H9 (cell line): ENCODE results near the gene ZNF618. TPM values are rescaled to one million over a fixed set of nuclear protein-coding genes. Genes with fewer than 3 reads are reported as not detected.

Source experiments
- DNase-seq: peaks from one replicate; pipeline ENCODE4 v3.0.0-alpha.2; 2017
- H2AFZ ChIP-seq: one replicate; pipeline ENCODE4 v1.6.1; 2013; ENCODE audit warnings: mild to moderate bottlenecking, low read length, control low read depth, moderate library complexity
- H2AK5ac ChIP-seq: 2 replicates; pipeline ENCODE4 v1.6.1; 2013; ENCODE audit warnings: low read length, control low read depth, mixed read lengths; ENCODE audit not compliant: insufficient read length
- H2BK120ac ChIP-seq: one replicate; pipeline ENCODE4 v1.6.1; 2013; ENCODE audit warnings: low read depth, mild to moderate bottlenecking, low read length, control low read depth, inconsistent platforms; ENCODE audit not compliant: poor library complexity, severe bottlenecking
- H2BK12ac ChIP-seq: 2 replicates; pipeline ENCODE4 v1.6.1; 2013; ENCODE audit warnings: low read length, control low read depth, mixed read lengths, low read depth; ENCODE audit not compliant: insufficient read length
- H2BK15ac ChIP-seq: 2 replicates; pipeline ENCODE4 v1.6.1; 2013; ENCODE audit warnings: low read depth, low read length, control low read depth
- H2BK20ac ChIP-seq: one replicate; pipeline ENCODE4 v1.6.1; 2013; ENCODE audit warnings: low read depth, mild to moderate bottlenecking, low read length, control low read depth, inconsistent platforms; ENCODE audit not compliant: poor library complexity, severe bottlenecking
- H2BK5ac ChIP-seq: 2 replicates; pipeline ENCODE4 v1.6.1; 2013; ENCODE audit warnings: low read length, control low read depth, mixed read lengths; ENCODE audit not compliant: insufficient read length
- H3K14ac ChIP-seq: 2 replicates; pipeline ENCODE4 v1.6.1; 2013; ENCODE audit warnings: low read length, control low read depth; ENCODE audit not compliant: insufficient read depth
- H3K18ac ChIP-seq: 2 replicates; pipeline ENCODE4 v1.6.1; 2013; ENCODE audit warnings: low read depth, mild to moderate bottlenecking, mixed read lengths, low read length, control low read depth; ENCODE audit not compliant: insufficient read length
- H3K23ac ChIP-seq: 2 replicates; pipeline ENCODE4 v1.6.1; 2013; ENCODE audit warnings: low read length, control low read depth, mixed read lengths, low read depth; ENCODE audit not compliant: insufficient read length
- H3K23me2 ChIP-seq: 2 replicates; pipeline ENCODE4 v1.6.1; 2013; ENCODE audit warnings: low read depth, mild to moderate bottlenecking, mixed read lengths, low read length, control low read depth; ENCODE audit not compliant: insufficient read length, poor library complexity, severe bottlenecking
- H3K27ac ChIP-seq: 2 replicates; pipeline ENCODE4 v1.5.1; 2013; ENCODE audit warnings: low read length, control low read depth, mixed read lengths, low read depth; ENCODE audit not compliant: insufficient read length
- H3K27me3 ChIP-seq: 2 replicates; pipeline ENCODE4 v1.6.1; 2013; ENCODE audit warnings: low read length, control low read depth, inconsistent platforms; ENCODE audit not compliant: insufficient read depth
- H3K4ac ChIP-seq: 2 replicates; pipeline ENCODE4 v1.6.1; 2013; ENCODE audit warnings: low read depth, mild to moderate bottlenecking, control low read depth, inconsistent platforms, low read length, moderate library complexity
- H3K4me1 ChIP-seq: 2 replicates; pipeline ENCODE4 v1.6.1; 2013; ENCODE audit warnings: low read length, control low read depth, inconsistent platforms; ENCODE audit not compliant: insufficient read depth
- H3K4me2 ChIP-seq: 2 replicates; pipeline ENCODE4 v1.6.1; 2013; ENCODE audit warnings: low read length, control low read depth, mixed read lengths; ENCODE audit not compliant: insufficient read length, insufficient read depth
- H3K56ac ChIP-seq: 2 replicates; pipeline ENCODE4 v1.6.1; 2013; ENCODE audit warnings: low read depth, mild to moderate bottlenecking, mixed read lengths, low read length, control low read depth; ENCODE audit not compliant: insufficient read length
- H3K79me1 ChIP-seq: 2 replicates; pipeline ENCODE4 v1.6.1; 2013; ENCODE audit warnings: low read depth, mild to moderate bottlenecking, moderate library complexity, low read length, control low read depth, inconsistent platforms; ENCODE audit not compliant: insufficient read depth, poor library complexity, severe bottlenecking
- H3K79me2 ChIP-seq: 2 replicates; pipeline ENCODE4 v1.6.1; 2013; ENCODE audit warnings: low read length, control low read depth, inconsistent platforms; ENCODE audit not compliant: insufficient read depth
- H3K9ac ChIP-seq: 2 replicates; pipeline ENCODE4 v1.6.1; 2013; ENCODE audit warnings: low read length, control low read depth, mixed read lengths; ENCODE audit not compliant: insufficient read length; ENCODE audit errors: extremely low read depth
- H3K9me3 ChIP-seq: one replicate; pipeline ENCODE4 v1.6.1; 2013; ENCODE audit warnings: low read depth, low read length, inconsistent platforms; ENCODE audit not compliant: control insufficient read depth
- H3T11ph ChIP-seq: one replicate; pipeline ENCODE4 v1.6.1; 2013; ENCODE audit warnings: mild to moderate bottlenecking, low read length, control low read depth, inconsistent platforms
- H4K20me1 ChIP-seq: one replicate; pipeline ENCODE4 v1.6.1; 2013; ENCODE audit not compliant: control insufficient read depth, insufficient read length, insufficient read depth
- H4K5ac ChIP-seq: 2 replicates; pipeline ENCODE4 v1.6.1; 2013; ENCODE audit warnings: low read depth, mild to moderate bottlenecking, mixed read lengths, low read length, control low read depth; ENCODE audit not compliant: insufficient read length
- H4K8ac ChIP-seq: replicated peaks from 2 replicates; pipeline ENCODE4 v1.6.1; 2013; ENCODE audit warnings: low read length, control low read depth, mixed read lengths, low read depth; ENCODE audit not compliant: insufficient read length
- H4K91ac ChIP-seq: 2 replicates; pipeline ENCODE4 v1.6.1; 2013; ENCODE audit warnings: low read depth, mild to moderate bottlenecking, moderate library complexity, mixed read lengths, low read length, control low read depth; ENCODE audit not compliant: insufficient read length
- H3K27ac Mint-ChIP-seq, 3 experiments: 2 replicates in 2 of 3; 3 replicates in 1 of 3; pipeline ENCODE4 v1.8.0; 2020 to 2021; ENCODE audit warnings: mixed read lengths in 3 of 3, mild to moderate bottlenecking in 1 of 3, moderate library complexity in 1 of 3
- H3K27me3 Mint-ChIP-seq: 2 replicates; pipeline ENCODE4 v1.8.0; 2021; ENCODE audit warnings: low read depth, mild to moderate bottlenecking, moderate library complexity, mixed read lengths
- H3K36me3 Mint-ChIP-seq, 3 experiments: 2 replicates in 2 of 3; 3 replicates in 1 of 3; pipeline ENCODE4 v1.8.0; 2020 to 2021; ENCODE audit warnings: low read depth in 3 of 3, mixed read lengths in 3 of 3; ENCODE audit not compliant: insufficient read depth in 1 of 3
- H3K4me1 Mint-ChIP-seq, 2 experiments: 2 replicates each; pipeline ENCODE4 v1.8.0; 2020; ENCODE audit warnings: mixed read lengths in 2 of 2
- H3K4me3 Mint-ChIP-seq, 2 experiments: 2 replicates in 1 of 2; 3 replicates in 1 of 2; pipeline ENCODE4 v1.8.0; 2020 to 2021; ENCODE audit warnings: mild to moderate bottlenecking in 2 of 2, mixed read lengths in 2 of 2, moderate library complexity in 1 of 2
- H3K9me3 Mint-ChIP-seq, 2 experiments: 2 replicates in 1 of 2; 3 replicates in 1 of 2; pipeline ENCODE4 v1.8.0; 2020; ENCODE audit warnings: mild to moderate bottlenecking in 2 of 2, mixed read lengths in 2 of 2, moderate library complexity in 1 of 2
- WGBS: extraction: QIAGEN DNeasy Blood & Tissue Kit; methylation state at CpG from one replicate; pipeline ENCODE4 v1.1.7; 2013; ENCODE audit warnings: missing lambda C conversion rate, low lambda C conversion rate, mixed read lengths; ENCODE audit not compliant: insufficient read length; ENCODE audit errors: extremely low coverage; 5-methylcytosine and 5-hydroxymethylcytosine counted together
- total RNA-seq: library from RNA; stranded (reverse); gene quantifications from 2 replicates; pipeline ENCODE4 v1.2.1, GENCODE V29; 2021
- TF ChIP-seq, protein P1 (sequence below): fragments of 200-600 bp; sonication (generic); conservative IDR thresholded peaks from 3 replicates; pipeline ENCODE4 v1.8.0; 2021; ENCODE audit warnings: antibody characterized with exemption, mild to moderate bottlenecking

Gene ZNF618
- total RNA-seq, 1 experiment from 2014 or later = 13.6 TPM

- H3K79me1 ChIP-seq = no peaks in the 10 kb centered on the region
Observed at GRCh38 chr9:114080195-114080772, 204.2 kb downstream of the ZNF618 start.

More at GRCh38 chr9:114080195-114080772, 204.2 kb downstream of the ZNF618 start:
- Histone ChIP-seq H3K23me2 (no peaks in the 10 kb centered on the region), H4K8ac (no peak overlapping the region), H3K9ac (no peak overlapping the region), H2AFZ (no peak overlapping the region), H4K5ac (no peak overlapping the region), H2BK120ac (no peak overlapping the region), H4K91ac (no peak overlapping the region), H3K27me3 (no peaks in the 10 kb centered on the region), H3K4me1 (no peaks in the 10 kb centered on the region), H3T11ph (no peak overlapping the region), H3K4me2 (no peak overlapping the region), H3K27ac (no peak overlapping the region), H4K20me1 (no peaks in the 10 kb centered on the region), H2BK15ac (no peak overlapping the region), H3K18ac (no peak overlapping the region), H3K9me3 (no peaks in the 10 kb centered on the region), H2BK12ac (no peak overlapping the region), H3K23ac (no peak overlapping the region), H2BK5ac (no peak overlapping the region), H2BK20ac (no peak overlapping the region), H3K56ac (no peak overlapping the region), H3K79me2 (no peaks in the 10 kb centered on the region), H3K4ac (no peak overlapping the region), H2AK5ac (no peak overlapping the region), H3K14ac (no peak overlapping the region)
- TF ChIP-seq, protein P1, sequence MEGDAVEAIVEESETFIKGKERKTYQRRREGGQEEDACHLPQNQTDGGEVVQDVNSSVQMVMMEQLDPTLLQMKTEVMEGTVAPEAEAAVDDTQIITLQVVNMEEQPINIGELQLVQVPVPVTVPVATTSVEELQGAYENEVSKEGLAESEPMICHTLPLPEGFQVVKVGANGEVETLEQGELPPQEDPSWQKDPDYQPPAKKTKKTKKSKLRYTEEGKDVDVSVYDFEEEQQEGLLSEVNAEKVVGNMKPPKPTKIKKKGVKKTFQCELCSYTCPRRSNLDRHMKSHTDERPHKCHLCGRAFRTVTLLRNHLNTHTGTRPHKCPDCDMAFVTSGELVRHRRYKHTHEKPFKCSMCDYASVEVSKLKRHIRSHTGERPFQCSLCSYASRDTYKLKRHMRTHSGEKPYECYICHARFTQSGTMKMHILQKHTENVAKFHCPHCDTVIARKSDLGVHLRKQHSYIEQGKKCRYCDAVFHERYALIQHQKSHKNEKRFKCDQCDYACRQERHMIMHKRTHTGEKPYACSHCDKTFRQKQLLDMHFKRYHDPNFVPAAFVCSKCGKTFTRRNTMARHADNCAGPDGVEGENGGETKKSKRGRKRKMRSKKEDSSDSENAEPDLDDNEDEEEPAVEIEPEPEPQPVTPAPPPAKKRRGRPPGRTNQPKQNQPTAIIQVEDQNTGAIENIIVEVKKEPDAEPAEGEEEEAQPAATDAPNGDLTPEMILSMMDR = no peak
- Mint-ChIP-seq H3K36me3 (no peaks in the 10 kb centered on the region), H3K9me3 (no peaks in the 10 kb centered on the region), H3K27ac (no peak overlapping the region), H3K27me3 (peaks cover 35% of the 10 kb centered on the region), H3K4me1 (peaks cover 7 to 8% of the 10 kb centered on the region in 2 experiments; a peak in 3 of 4 replicates), H3K4me3 (no peak overlapping the region)
- WGBS = no CpG with 5 or more reads among the region's 5 CpGs
- DNase-seq = no peak
